ENCODE results near the gene CYP4F12.

DNA sequence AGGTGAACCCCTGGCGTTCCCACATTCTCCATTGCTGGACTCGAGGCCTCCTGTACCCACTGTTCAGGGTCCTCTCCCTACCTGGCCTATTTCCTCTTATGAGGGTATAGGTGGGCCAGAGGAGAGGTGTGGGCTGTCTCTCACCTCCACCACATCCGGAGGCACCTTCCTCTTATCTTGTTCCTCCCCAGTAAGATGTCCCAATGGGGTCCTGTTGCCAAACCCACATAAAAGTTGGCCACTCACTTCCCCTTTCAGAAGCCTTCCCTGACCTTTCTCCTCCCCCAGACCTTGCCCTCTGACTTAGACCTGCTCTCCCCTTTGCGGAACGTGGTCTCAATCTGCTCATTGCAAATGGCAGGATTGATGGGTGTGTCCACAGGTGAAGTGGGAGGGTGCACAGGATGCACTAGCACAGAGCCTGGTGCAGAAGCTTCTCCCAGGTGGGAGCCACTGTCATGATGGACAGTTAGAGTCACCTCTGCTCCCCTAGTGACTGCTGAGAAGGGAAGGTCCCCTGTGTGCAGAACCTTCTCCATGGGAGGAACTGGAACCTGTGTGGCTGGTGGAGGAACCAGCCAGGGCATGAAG is 30.9 kb upstream of the CYP4F12 start:
- TF ChIP-seq CTCF (IDR thresholded peaks at IDR 0.05 in 4 of 5, conservative IDR thresholded peaks at IDR 0.05 in 1 of 5) (no peak), POLR2A (IDR thresholded peaks at IDR 0.05) (no peak)

Data from gastrocnemius medialis (tissue), 4 donors.